HEK293 (cell line): Measurements from ENCODE around the gene OSBP2.

Experiments used
- ZNF423 ChIP-seq: fragments of 450-650 bp; formaldehyde crosslinking; IDR thresholded peaks from 2 replicates; pipeline ENCODE4 v1.5.1; 2016; ENCODE audit warnings: missing biosample characterization, missing genetic modification characterization
- ZNF629 ChIP-seq: fragments of 450-650 bp; formaldehyde crosslinking; IDR thresholded peaks from 2 replicates; pipeline ENCODE4 v1.5.1; 2017; ENCODE audit warnings: missing biosample characterization, missing genetic modification characterization
- TF ChIP-seq, protein P1 (sequence below): fragments of 450-650 bp; formaldehyde crosslinking; IDR thresholded peaks from 2 replicates; pipeline ENCODE4 v1.5.1; 2016; ENCODE audit warnings: missing biosample characterization, missing genetic modification characterization

DNA sequence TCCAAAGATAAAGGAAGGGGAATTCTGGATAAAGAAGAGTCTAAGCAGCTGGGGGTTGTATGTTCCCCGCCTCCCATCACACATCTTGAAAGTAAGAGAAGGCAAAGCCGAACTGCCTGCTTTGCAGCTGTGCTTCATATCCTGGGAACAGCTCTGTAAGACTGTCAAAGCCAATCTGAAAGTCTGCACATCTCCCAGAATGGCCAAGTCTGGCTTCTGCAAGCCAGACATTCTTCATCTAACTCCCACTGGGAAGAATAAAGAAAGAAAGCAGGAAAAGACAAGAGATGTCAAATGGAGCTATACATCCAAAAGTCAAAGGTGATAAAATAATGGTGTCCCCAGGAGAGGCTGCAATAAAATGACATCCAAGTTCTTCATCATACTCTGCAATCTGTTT is 258.5 kb downstream of the OSBP2 start:
- TF ChIP-seq ZNF629 (tag by site-specific recombination) = no peak
- TF ChIP-seq, protein P1, sequence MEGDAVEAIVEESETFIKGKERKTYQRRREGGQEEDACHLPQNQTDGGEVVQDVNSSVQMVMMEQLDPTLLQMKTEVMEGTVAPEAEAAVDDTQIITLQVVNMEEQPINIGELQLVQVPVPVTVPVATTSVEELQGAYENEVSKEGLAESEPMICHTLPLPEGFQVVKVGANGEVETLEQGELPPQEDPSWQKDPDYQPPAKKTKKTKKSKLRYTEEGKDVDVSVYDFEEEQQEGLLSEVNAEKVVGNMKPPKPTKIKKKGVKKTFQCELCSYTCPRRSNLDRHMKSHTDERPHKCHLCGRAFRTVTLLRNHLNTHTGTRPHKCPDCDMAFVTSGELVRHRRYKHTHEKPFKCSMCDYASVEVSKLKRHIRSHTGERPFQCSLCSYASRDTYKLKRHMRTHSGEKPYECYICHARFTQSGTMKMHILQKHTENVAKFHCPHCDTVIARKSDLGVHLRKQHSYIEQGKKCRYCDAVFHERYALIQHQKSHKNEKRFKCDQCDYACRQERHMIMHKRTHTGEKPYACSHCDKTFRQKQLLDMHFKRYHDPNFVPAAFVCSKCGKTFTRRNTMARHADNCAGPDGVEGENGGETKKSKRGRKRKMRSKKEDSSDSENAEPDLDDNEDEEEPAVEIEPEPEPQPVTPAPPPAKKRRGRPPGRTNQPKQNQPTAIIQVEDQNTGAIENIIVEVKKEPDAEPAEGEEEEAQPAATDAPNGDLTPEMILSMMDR = no peak
- no peak for TF ChIP-seq ZNF423 (tag by site-specific recombination)
